ENCODE data around the gene PDE3A. TPM values are rescaled to one million over a fixed set of nuclear protein-coding genes. Genes with fewer than 3 reads are reported as not detected.

The PDE3A gene
- total RNA-seq, 2 donors from 2014 or later = 80.7 to 127 TPM

GRCh38 chr12:20560935-20561334 is 192.6 kb downstream of the PDE3A start:
- peak overlapping the region in 1 of 2 donors; percentile 5 for H3K4me3 ChIP-seq
- peaks cover 0 to 8% of the 10 kb centered on the region in 2 donors for H3K4me1 ChIP-seq
- no peaks in the 10 kb centered on the region for H3K36me3 ChIP-seq
- peak overlapping the region; percentile 39 to 62 for H3K27ac ChIP-seq
- no peaks in the 10 kb centered on the region for H3K9me3 ChIP-seq
- no peak for DNase-seq (ENCODE audit: low spot score)
- no peaks in the 10 kb centered on the region for H3K27me3 ChIP-seq
- TF ChIP-seq, protein P1, sequence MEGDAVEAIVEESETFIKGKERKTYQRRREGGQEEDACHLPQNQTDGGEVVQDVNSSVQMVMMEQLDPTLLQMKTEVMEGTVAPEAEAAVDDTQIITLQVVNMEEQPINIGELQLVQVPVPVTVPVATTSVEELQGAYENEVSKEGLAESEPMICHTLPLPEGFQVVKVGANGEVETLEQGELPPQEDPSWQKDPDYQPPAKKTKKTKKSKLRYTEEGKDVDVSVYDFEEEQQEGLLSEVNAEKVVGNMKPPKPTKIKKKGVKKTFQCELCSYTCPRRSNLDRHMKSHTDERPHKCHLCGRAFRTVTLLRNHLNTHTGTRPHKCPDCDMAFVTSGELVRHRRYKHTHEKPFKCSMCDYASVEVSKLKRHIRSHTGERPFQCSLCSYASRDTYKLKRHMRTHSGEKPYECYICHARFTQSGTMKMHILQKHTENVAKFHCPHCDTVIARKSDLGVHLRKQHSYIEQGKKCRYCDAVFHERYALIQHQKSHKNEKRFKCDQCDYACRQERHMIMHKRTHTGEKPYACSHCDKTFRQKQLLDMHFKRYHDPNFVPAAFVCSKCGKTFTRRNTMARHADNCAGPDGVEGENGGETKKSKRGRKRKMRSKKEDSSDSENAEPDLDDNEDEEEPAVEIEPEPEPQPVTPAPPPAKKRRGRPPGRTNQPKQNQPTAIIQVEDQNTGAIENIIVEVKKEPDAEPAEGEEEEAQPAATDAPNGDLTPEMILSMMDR (IDR thresholded peaks at IDR 0.05) = no peak

- Histone ChIP-seq H3K4me1 (peaks cover 0 to 8% of the 10 kb centered on the region in 2 donors), H3K27ac (peak overlapping the region in 1 of 2 donors; percentile 62), H3K9me3 (no peaks in the 10 kb centered on the region), H3K27me3 (no peaks in the 10 kb centered on the region), H3K36me3 (no peaks in the 10 kb centered on the region), H3K4me3 (no peak overlapping the region)
- no peak for DNase-seq (ENCODE audit: low spot score)
- TF ChIP-seq, protein P1 (IDR thresholded peaks at IDR 0.05) = no peak
These were observed 193.5 kb downstream of the PDE3A start for GRCh38 chr12:20561871-20562270.

DNA sequence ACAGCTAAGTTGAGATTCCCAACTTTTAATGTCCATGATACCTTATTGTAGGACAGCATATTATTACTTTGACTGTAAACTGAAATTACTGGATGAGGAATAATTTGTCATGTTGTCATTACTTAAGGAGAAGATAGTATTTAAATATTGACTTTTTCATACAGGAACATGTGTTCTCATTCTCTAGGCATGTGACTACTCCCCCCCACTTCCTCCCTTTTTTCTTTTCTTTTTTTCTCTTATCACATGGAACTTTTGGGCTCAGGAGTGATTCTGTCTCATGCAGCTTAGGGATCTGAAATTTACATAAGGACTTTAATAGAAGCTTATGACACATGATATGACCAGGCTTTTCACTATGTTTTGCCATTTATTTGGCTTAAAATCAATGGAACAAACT is 199.1 kb downstream of the PDE3A start:
- Histone ChIP-seq H3K4me3 (no peak overlapping the region), H3K27ac (no peak overlapping the region), H3K36me3 (no peaks in the 10 kb centered on the region), H3K4me1 (peaks cover 0 to 4% of the 10 kb centered on the region in 2 donors), H3K9me3 (no peaks in the 10 kb centered on the region), H3K27me3 (no peaks in the 10 kb centered on the region)
- DNase-seq (ENCODE audit: low spot score) = no peak
- TF ChIP-seq, protein P1 (IDR thresholded peaks at IDR 0.05) = no peak

DNA sequence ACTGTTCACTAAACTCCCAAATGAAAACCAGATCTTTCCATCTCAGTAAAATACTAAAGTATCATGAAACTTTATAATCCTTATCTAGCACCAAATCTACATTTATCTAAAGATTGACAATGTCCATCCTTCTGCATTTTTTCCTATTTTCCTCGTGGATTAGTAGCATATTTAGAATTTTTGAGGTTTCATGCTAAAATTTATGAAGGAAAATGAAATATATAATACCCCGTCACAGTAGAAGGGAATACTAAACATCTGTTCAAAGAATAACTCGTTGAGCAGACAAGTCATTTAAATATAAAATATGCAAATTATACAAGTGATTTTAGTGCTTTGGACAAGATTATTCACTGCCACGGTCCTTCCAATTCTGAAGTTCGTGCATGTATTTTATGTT is 204.1 kb downstream of the PDE3A start:
- Histone ChIP-seq H3K9me3 (no peaks in the 10 kb centered on the region), H3K4me3 (no peak overlapping the region), H3K36me3 (no peaks in the 10 kb centered on the region), H3K27me3 (no peaks in the 10 kb centered on the region), H3K4me1 (peaks cover 0 to 8% of the 10 kb centered on the region in 2 donors), H3K27ac (no peak overlapping the region)
- DNase-seq (ENCODE audit: low spot score) = no peak
- TF ChIP-seq, protein P1 (IDR thresholded peaks at IDR 0.05) = no peak

DNA sequence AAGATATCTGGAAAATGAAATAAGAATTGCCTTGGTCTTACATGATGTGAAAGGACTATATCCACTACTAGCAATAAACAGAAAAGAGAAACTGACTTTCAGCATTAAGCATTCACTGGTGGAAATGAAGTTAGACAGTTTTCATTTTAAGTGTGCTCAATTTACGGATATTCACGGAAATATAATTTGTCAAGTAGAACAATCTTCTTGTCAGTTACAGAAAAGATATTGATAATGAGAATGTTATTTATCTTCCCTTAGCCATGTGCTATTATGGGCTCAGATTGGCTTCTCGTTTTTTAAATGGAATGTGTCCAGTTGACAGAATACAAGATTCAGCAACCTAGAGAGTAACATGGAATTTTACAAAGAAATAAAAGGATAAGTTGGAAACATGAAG is 208.2 kb downstream of the PDE3A start:
- Histone ChIP-seq H3K36me3 (no peaks in the 10 kb centered on the region), H3K4me3 (no peak overlapping the region), H3K9me3 (no peaks in the 10 kb centered on the region), H3K27ac (no peak overlapping the region), H3K27me3 (no peaks in the 10 kb centered on the region), H3K4me1 (peaks cover 0 to 15% of the 10 kb centered on the region in 2 donors)
- DNase-seq (ENCODE audit: low spot score) = no peak
- TF ChIP-seq, protein P1 (IDR thresholded peaks at IDR 0.05) = no peak

DNA sequence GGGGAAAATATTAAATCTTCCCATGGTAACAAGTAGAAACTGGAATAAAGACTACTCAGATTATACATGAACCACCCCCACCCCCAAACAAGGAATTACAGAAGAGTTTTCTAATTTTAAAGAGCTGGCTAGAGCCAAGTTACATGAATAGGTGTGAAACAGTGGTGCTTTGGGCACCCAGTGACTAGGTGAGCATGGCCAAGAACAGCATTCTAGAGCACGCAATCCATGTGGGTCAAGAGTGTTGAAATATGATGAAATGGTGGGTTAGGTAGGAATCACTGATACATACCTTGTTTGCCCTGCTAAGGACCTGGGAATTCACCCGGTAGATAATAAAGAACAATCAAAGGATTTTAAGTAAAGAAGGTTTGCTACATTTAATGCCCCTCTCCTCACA is 208.7 kb downstream of the PDE3A start:
- Histone ChIP-seq H3K27me3 (no peaks in the 10 kb centered on the region), H3K36me3 (no peaks in the 10 kb centered on the region), H3K9me3 (no peaks in the 10 kb centered on the region), H3K4me3 (no peak overlapping the region), H3K4me1 (peaks cover 0 to 15% of the 10 kb centered on the region in 2 donors), H3K27ac (no peak overlapping the region)
- no peak for DNase-seq (ENCODE audit: low spot score)
- TF ChIP-seq, protein P1 (IDR thresholded peaks at IDR 0.05) = no peak
